Ishikawa (cell line): ENCODE results near the gene PPP6R3.

ENCODE experiments used
- EGR1 ChIP-seq: IDR thresholded peaks from 2 replicates; pipeline ENCODE4 v1.6.1; 2012
- EP300 ChIP-seq: IDR thresholded peaks from 2 replicates; pipeline ENCODE4 v1.6.1; 2012; ENCODE audit warnings: borderline replicate concordance
- RAD21 ChIP-seq: IDR thresholded peaks from 2 replicates; pipeline ENCODE4 v1.6.1; 2012; ENCODE audit warnings: low read depth
- USF1 ChIP-seq: IDR thresholded peaks from 2 replicates; pipeline ENCODE4 v1.6.1; 2012
- YY1 ChIP-seq: IDR thresholded peaks from 2 replicates; pipeline ENCODE4 v1.6.1; 2012; ENCODE audit warnings: low read depth
- TF ChIP-seq, protein P1 (sequence below): IDR thresholded peaks from 2 replicates; pipeline ENCODE4 v1.6.1; 2012; ENCODE audit warnings: low read depth, mild to moderate bottlenecking

GRCh38 chr11:68584097-68584496, 123.5 kb downstream of the PPP6R3 start:
- TF ChIP-seq YY1 (no peak), RAD21 (peak; percentile 44; the same call in 1 of the 2 replicates), USF1 (no peak), EP300 (no peak), EGR1 (no peak)
- TF ChIP-seq, protein P1, sequence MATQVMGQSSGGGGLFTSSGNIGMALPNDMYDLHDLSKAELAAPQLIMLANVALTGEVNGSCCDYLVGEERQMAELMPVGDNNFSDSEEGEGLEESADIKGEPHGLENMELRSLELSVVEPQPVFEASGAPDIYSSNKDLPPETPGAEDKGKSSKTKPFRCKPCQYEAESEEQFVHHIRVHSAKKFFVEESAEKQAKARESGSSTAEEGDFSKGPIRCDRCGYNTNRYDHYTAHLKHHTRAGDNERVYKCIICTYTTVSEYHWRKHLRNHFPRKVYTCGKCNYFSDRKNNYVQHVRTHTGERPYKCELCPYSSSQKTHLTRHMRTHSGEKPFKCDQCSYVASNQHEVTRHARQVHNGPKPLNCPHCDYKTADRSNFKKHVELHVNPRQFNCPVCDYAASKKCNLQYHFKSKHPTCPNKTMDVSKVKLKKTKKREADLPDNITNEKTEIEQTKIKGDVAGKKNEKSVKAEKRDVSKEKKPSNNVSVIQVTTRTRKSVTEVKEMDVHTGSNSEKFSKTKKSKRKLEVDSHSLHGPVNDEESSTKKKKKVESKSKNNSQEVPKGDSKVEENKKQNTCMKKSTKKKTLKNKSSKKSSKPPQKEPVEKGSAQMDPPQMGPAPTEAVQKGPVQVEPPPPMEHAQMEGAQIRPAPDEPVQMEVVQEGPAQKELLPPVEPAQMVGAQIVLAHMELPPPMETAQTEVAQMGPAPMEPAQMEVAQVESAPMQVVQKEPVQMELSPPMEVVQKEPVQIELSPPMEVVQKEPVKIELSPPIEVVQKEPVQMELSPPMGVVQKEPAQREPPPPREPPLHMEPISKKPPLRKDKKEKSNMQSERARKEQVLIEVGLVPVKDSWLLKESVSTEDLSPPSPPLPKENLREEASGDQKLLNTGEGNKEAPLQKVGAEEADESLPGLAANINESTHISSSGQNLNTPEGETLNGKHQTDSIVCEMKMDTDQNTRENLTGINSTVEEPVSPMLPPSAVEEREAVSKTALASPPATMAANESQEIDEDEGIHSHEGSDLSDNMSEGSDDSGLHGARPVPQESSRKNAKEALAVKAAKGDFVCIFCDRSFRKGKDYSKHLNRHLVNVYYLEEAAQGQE, result no peak
